Colonic mucosa (tissue), 4 donors: ENCODE measurements around the gene ACER3. TPM values are rescaled to one million over a fixed set of nuclear protein-coding genes. Genes with fewer than 3 reads are reported as not detected.
"Not testable (repeated sequence)": the region's sequence is repeated elsewhere in the genome, so short reads cannot be mapped to it uniquely, and the experiment has no call there.

Experiments
- DNase-seq: peaks from one replicate; pipeline ENCODE4 v3.0.0-alpha.2; 2020
- H3K27ac ChIP-seq: fragments of 200-600 bp; one replicate; pipeline ENCODE4 v1.8.0; 2021
- H3K27me3 ChIP-seq: fragments of 200-600 bp; one replicate; pipeline ENCODE4 v1.8.0; 2021
- H3K36me3 ChIP-seq: fragments of 200-600 bp; one replicate; pipeline ENCODE4 v1.8.0; 2021
- H3K4me1 ChIP-seq: fragments of 200-600 bp; one replicate; pipeline ENCODE4 v1.8.0; 2021; ENCODE audit warnings: mild to moderate bottlenecking
- H3K4me3 ChIP-seq: fragments of 200-600 bp; one replicate; pipeline ENCODE4 v1.8.0; 2021
- H3K9ac ChIP-seq, 2 donors: one replicate each; pipeline ENCODE4 v1.7.0; 2013; ENCODE audit warnings: control low read depth in 2 of 2, low read depth in 2 of 2, low read length in 2 of 2
- H3K9me3 ChIP-seq: fragments of 200-600 bp; one replicate; pipeline ENCODE4 v1.8.0; 2021
- CTCF ChIP-seq: fragments of 200-600 bp; IDR thresholded peaks from one replicate; pipeline ENCODE4 v1.8.0; 2022; ENCODE audit warnings: antibody characterized with exemption, mild to moderate bottlenecking
- intact Hi-C: fragments of 100-400 bp; cut with DNase I; formaldehyde crosslinking; loops from one replicate; pipeline ENCODE4 v1.14.1; 2022
- total RNA-seq, 2 donors: library from RNA; stranded (reverse); fragmentation: NEBNext Ultra II Directional in 1 of 2; extraction: Animal tissue kit (Norgen Biotek cat#: 25700) in 1 of 2; gene quantifications; one replicate each; pipeline ENCODE4 v1.2.1, GENCODE V29; 2021
- donor health status: healthy.
- donor health status: DM: no; HTN: no; CAD: no.
- donor health status: DM: no; HTN: no; CAD: no.

The ACER3 gene
- total RNA-seq, 2 donors from 2014 or later = 25.0 to 36.4 TPM

GRCh38 chr11:77009533-77010160 lies 148.9 kb downstream of the ACER3 start:
- Histone ChIP-seq H3K9me3 (no peaks in the 10 kb centered on the region), H3K27ac (no peak overlapping the region), H3K9ac (no peak overlapping the region), H3K4me1 (no peaks in the 10 kb centered on the region), H3K27me3 (no peaks in the 10 kb centered on the region), H3K36me3 (no peaks in the 10 kb centered on the region), H3K4me3 (no peak overlapping the region)
- DNase-seq = no peak
- no peak for TF ChIP-seq CTCF
- intact Hi-C loops = no loop called here

GRCh38 chr11:77014669-77015068 lies 154.0 kb downstream of the ACER3 start:
- Histone ChIP-seq H3K27ac (no peak overlapping the region), H3K36me3 (no peaks in the 10 kb centered on the region), H3K4me1 (no peaks in the 10 kb centered on the region), H3K27me3 (no peaks in the 10 kb centered on the region), H3K9me3 (no peaks in the 10 kb centered on the region), H3K9ac (no peak overlapping the region), H3K4me3 (no peak overlapping the region)
- TF ChIP-seq CTCF = no peak
- intact Hi-C loops = no loop called here
- no peak for DNase-seq

GRCh38 chr11:77018396-77018924 lies 157.7 kb downstream of the ACER3 start:
- H3K36me3 ChIP-seq, H3K9ac ChIP-seq, H3K27me3 ChIP-seq, H3K4me3 ChIP-seq, H3K27ac ChIP-seq, H3K4me1 ChIP-seq, intact Hi-C loops, H3K9me3 ChIP-seq, DNase-seq: not testable (repeated sequence)

- Histone ChIP-seq H3K9ac (no peak overlapping the region), H3K4me1 (no peaks in the 10 kb centered on the region), H3K27ac (peak overlapping the region; percentile 20), H3K4me3 (no peak overlapping the region), H3K27me3 (no peaks in the 10 kb centered on the region), H3K9me3 (no peaks in the 10 kb centered on the region), H3K36me3 (no peaks in the 10 kb centered on the region)
- intact Hi-C loops = loop anchor here (10.0 kb wide), 1 partner anchor 45 kb away; no protein-coding TSS in a partner anchor
- no peak for DNase-seq
- TF ChIP-seq CTCF = no peak
These were observed 159.4 kb downstream of the ACER3 start for GRCh38 chr11:77019976-77020595.

GRCh38 chr11:77020734-77021133 lies 160.0 kb downstream of the ACER3 start:
- no peak overlapping the region for H3K4me3 ChIP-seq
- peak overlapping the region; percentile 20 for H3K27ac ChIP-seq
- no peaks in the 10 kb centered on the region for H3K27me3 ChIP-seq
- DNase-seq = no peak
- H3K36me3 ChIP-seq = no peaks in the 10 kb centered on the region
- intact Hi-C loops = loop anchor here (10.0 kb wide), 1 partner anchor 46 kb away; no protein-coding TSS in a partner anchor
- no peaks in the 10 kb centered on the region for H3K9me3 ChIP-seq
- TF ChIP-seq CTCF = no peak
- H3K4me1 ChIP-seq = no peaks in the 10 kb centered on the region
- no peak overlapping the region for H3K9ac ChIP-seq

GRCh38 chr11:77024745-77025144 lies 164.0 kb downstream of the ACER3 start:
- H3K9ac ChIP-seq = no peak overlapping the region
- no peak overlapping the region for H3K27ac ChIP-seq
- TF ChIP-seq CTCF = no peak
- no peaks in the 10 kb centered on the region for H3K27me3 ChIP-seq
- no peak overlapping the region for H3K4me3 ChIP-seq
- no peak for DNase-seq
- H3K4me1 ChIP-seq = peaks cover 3% of the 10 kb centered on the region
- no peaks in the 10 kb centered on the region for H3K36me3 ChIP-seq
- no peaks in the 10 kb centered on the region for H3K9me3 ChIP-seq
- intact Hi-C loops = loop anchor here (10.0 kb wide), 1 partner anchor 50 kb away; no protein-coding TSS in a partner anchor
